Measurements from ENCODE around the gene TUBB2B. TPM values are rescaled to one million over a fixed set of nuclear protein-coding genes. Genes with fewer than 3 reads are reported as not detected.

The TUBB2B gene
- total and polyA plus RNA-seq, 2 donors (not counting 1 experiment from before 2014, with no cell fraction given), result 3.8 to 5.2 TPM

- peaks cover 58% of the 10 kb centered on the region for H3K27me3 ChIP-seq (ENCODE audit: control insufficient read depth, insufficient read depth, low read length)
- no peak overlapping the region for H3K4me3 ChIP-seq (replicated peaks in 1 of 4; ENCODE audit: control extremely low read depth in 1 of 4, insufficient read depth in 1 of 4, low read depth in 3 of 4, low read length in 4 of 4)
- H3K36me3 ChIP-seq (ENCODE audit: control insufficient read depth, insufficient read depth, low read length), result no peaks in the 10 kb centered on the region
- H4K20me1 ChIP-seq (ENCODE audit: control insufficient read depth, extremely low read depth, insufficient read depth, low read length), result no peaks in the 10 kb centered on the region
- H3K9ac ChIP-seq (ENCODE audit: insufficient read depth, low read length), result no peak overlapping the region
- H3K27ac ChIP-seq (ENCODE audit: insufficient read depth, low read length), result no peak overlapping the region
- no peak overlapping the region for H2AFZ ChIP-seq (ENCODE audit: low read length)
- no peaks in the 10 kb centered on the region for H3K9me3 ChIP-seq (ENCODE audit: control insufficient read depth, insufficient read depth, low read depth, low read length)
- TF ChIP-seq CTCF (conservative IDR thresholded peaks at IDR 0.05 in 1 of 2, IDR thresholded peaks at IDR 0.05 in 1 of 2; ENCODE audit: low read depth in 1 of 2, low read length in 2 of 2) (no peak), EZH2 (IDR thresholded peaks at IDR 0.05; ENCODE audit: low read length, missing control alignments) (no peak)
- no peak for DNase-seq (ENCODE audit: low read depth in 2 of 2)
- H3K4me1 ChIP-seq (ENCODE audit: control insufficient read depth, extremely low read depth, insufficient read depth, low read length), result peaks cover 7% of the 10 kb centered on the region
- H3K4me2 ChIP-seq (ENCODE audit: extremely low read depth, insufficient read depth, low read length), result no peak overlapping the region
- no peaks in the 10 kb centered on the region for H3K79me2 ChIP-seq (ENCODE audit: control insufficient read depth, insufficient read depth, low read length)
Observed at GRCh38 chr6:3226042-3226441, 1.4 kb downstream of the TUBB2B start.

- Histone ChIP-seq H3K4me3 (replicated peaks in 1 of 4; ENCODE audit: control extremely low read depth in 1 of 4, insufficient read depth in 1 of 4, low read depth in 3 of 4, low read length in 4 of 4) (no peak overlapping the region), H3K36me3 (ENCODE audit: control insufficient read depth, insufficient read depth, low read length) (no peaks in the 10 kb centered on the region), H3K9ac (ENCODE audit: insufficient read depth, low read length) (no peak overlapping the region), H3K79me2 (ENCODE audit: control insufficient read depth, insufficient read depth, low read length) (no peaks in the 10 kb centered on the region), H3K4me2 (ENCODE audit: extremely low read depth, insufficient read depth, low read length) (no peak overlapping the region), H2AFZ (ENCODE audit: low read length) (no peak overlapping the region), H3K27ac (ENCODE audit: insufficient read depth, low read length) (no peak overlapping the region), H4K20me1 (ENCODE audit: control insufficient read depth, extremely low read depth, insufficient read depth, low read length) (no peaks in the 10 kb centered on the region), H3K4me1 (ENCODE audit: control insufficient read depth, extremely low read depth, insufficient read depth, low read length) (peaks cover 3% of the 10 kb centered on the region), H3K27me3 (ENCODE audit: control insufficient read depth, insufficient read depth, low read length) (peaks cover 41% of the 10 kb centered on the region), H3K9me3 (ENCODE audit: control insufficient read depth, insufficient read depth, low read depth, low read length) (no peaks in the 10 kb centered on the region)
- no peak for DNase-seq (ENCODE audit: low read depth in 2 of 2)
- TF ChIP-seq CTCF (conservative IDR thresholded peaks at IDR 0.05 in 1 of 2, IDR thresholded peaks at IDR 0.05 in 1 of 2; ENCODE audit: low read depth in 1 of 2, low read length in 2 of 2) (no peak), EZH2 (IDR thresholded peaks at IDR 0.05; ENCODE audit: low read length, missing control alignments) (no peak)
Observed at GRCh38 chr6:3222506-3223038, 4.9 kb downstream of the TUBB2B start.

GRCh38 chr6:3221578-3221977 lies 5.9 kb downstream of the TUBB2B start:
- TF ChIP-seq CTCF (conservative IDR thresholded peaks at IDR 0.05 in 1 of 2, IDR thresholded peaks at IDR 0.05 in 1 of 2; ENCODE audit: low read depth in 1 of 2, low read length in 2 of 2) (no peak), EZH2 (IDR thresholded peaks at IDR 0.05; ENCODE audit: low read length, missing control alignments) (no peak)
- H3K27me3 ChIP-seq (ENCODE audit: control insufficient read depth, insufficient read depth, low read length), result peaks cover 33% of the 10 kb centered on the region
- no peaks in the 10 kb centered on the region for H3K9me3 ChIP-seq (ENCODE audit: control insufficient read depth, insufficient read depth, low read depth, low read length)

More at GRCh38 chr6:3221578-3221977, 5.9 kb downstream of the TUBB2B start:
- no peaks in the 10 kb centered on the region for H3K36me3 ChIP-seq (ENCODE audit: control insufficient read depth, insufficient read depth, low read length)
- no peak overlapping the region for H3K9ac ChIP-seq (ENCODE audit: insufficient read depth, low read length)
- no peak overlapping the region for H3K27ac ChIP-seq (ENCODE audit: insufficient read depth, low read length)
- H3K4me2 ChIP-seq (ENCODE audit: extremely low read depth, insufficient read depth, low read length), result no peak overlapping the region
- no peak for DNase-seq (ENCODE audit: low read depth in 2 of 2)
- no peak overlapping the region for H3K4me3 ChIP-seq (replicated peaks in 1 of 4; ENCODE audit: control extremely low read depth in 1 of 4, insufficient read depth in 1 of 4, low read depth in 3 of 4, low read length in 4 of 4)
- no peaks in the 10 kb centered on the region for H3K79me2 ChIP-seq (ENCODE audit: control insufficient read depth, insufficient read depth, low read length)
- H3K4me1 ChIP-seq (ENCODE audit: control insufficient read depth, extremely low read depth, insufficient read depth, low read length), result no peaks in the 10 kb centered on the region
- H2AFZ ChIP-seq (ENCODE audit: low read length), result no peak overlapping the region
- no peaks in the 10 kb centered on the region for H4K20me1 ChIP-seq (ENCODE audit: control insufficient read depth, extremely low read depth, insufficient read depth, low read length)
